Raji (cell line): ENCODE measurements around the gene ADARB2.

Experiments
- POLR2A ChIP-seq: IDR thresholded peaks from 2 replicates; pipeline ENCODE4 v1.6.1; 2011; ENCODE audit warnings: low read depth, low read length, control low read depth; ENCODE audit not compliant: insufficient read depth

Gene ADARB2

GRCh38 chr10:1309617-1310270, 427.6 kb downstream of the ADARB2 start:
- TF ChIP-seq POLR2A = no peak

GRCh38 chr10:1308962-1309616, 428.2 kb downstream of the ADARB2 start:
- TF ChIP-seq POLR2A = no peak

- no peak for TF ChIP-seq POLR2A
Observed at GRCh38 chr10:1308173-1308961, 429.0 kb downstream of the ADARB2 start.

GRCh38 chr10:1301143-1301542, 436.2 kb downstream of the ADARB2 start:
- no peak for TF ChIP-seq POLR2A

GRCh38 chr10:1300218-1300617, 437.1 kb downstream of the ADARB2 start:
- TF ChIP-seq POLR2A = no peak

GRCh38 chr10:1299041-1299726, 438.1 kb downstream of the ADARB2 start:
- TF ChIP-seq POLR2A = no peak

GRCh38 chr10:1297566-1298301, 439.6 kb downstream of the ADARB2 start:
- no peak for TF ChIP-seq POLR2A

- no peak for TF ChIP-seq POLR2A
Observed at GRCh38 chr10:1295756-1296480, 441.4 kb downstream of the ADARB2 start.

GRCh38 chr10:1294748-1295147, 442.6 kb downstream of the ADARB2 start:
- no peak for TF ChIP-seq POLR2A

- TF ChIP-seq POLR2A = no peak
Observed at GRCh38 chr10:1293636-1294435, 443.5 kb downstream of the ADARB2 start.

GRCh38 chr10:1293157-1293556, 444.2 kb downstream of the ADARB2 start:
- no peak for TF ChIP-seq POLR2A

- TF ChIP-seq POLR2A = no peak
Observed at GRCh38 chr10:1292611-1293031, 444.7 kb downstream of the ADARB2 start.
